HCT116 (cell line): ENCODE measurements around the gene HDHD2. TPM values are rescaled to one million over a fixed set of nuclear protein-coding genes. Genes with fewer than 3 reads are reported as not detected.

Source experiments
- ATAC-seq: fragments of 200-7000 bp; cut with Tn5 transposase; 2 replicates; pipeline ENCODE4 v1.9.1; 2020; ENCODE audit warnings: mild to moderate bottlenecking, moderate library complexity
- BruUV-seq: library from RNA; stranded (reverse); fragments of 400-500 nt; replicated peaks from 2 replicates; lab custom pipeline; 2021; lab: Mats Ljungman, UMichigan
- CTCF ChIA-PET: fragments of 300-600 bp; sonication (Branson Sonifier 250); formaldehyde crosslinking; loops from one replicate; lab custom pipeline; 2021; ENCODE audit warnings: antibody characterized with exemption; lab: Charles Lee
- POLR2A ChIA-PET: fragments of 300-600, 350-600 bp; sonication (Branson Sonifier 250); formaldehyde crosslinking; loops from one replicate; lab custom pipeline; 2021; ENCODE audit warnings: antibody characterized with exemption; lab: Charles Lee
- RAD21 ChIA-PET, 2 experiments: fragments of 300-600 bp; sonication (Branson Sonifier 250); formaldehyde crosslinking; loops; one replicate each; lab custom pipeline; 2023; ENCODE audit warnings: low total read pairs in 2 of 2; ENCODE audit not compliant: uncharacterized antibody in 2 of 2, unreplicated experiment in 2 of 2, low non-redundant PET in 1 of 2; lab: Charles Lee
- DNase-seq: peaks from one replicate; pipeline ENCODE4 v3.0.0-alpha.2; 2010; ENCODE audit warnings: low read depth, low spot score
- H2AFZ ChIP-seq: fragments of 200-600 bp; shearing (Covaris generic), sonication (generic); 2 replicates; pipeline ENCODE4 v1.6.1; 2017; ENCODE audit warnings: low read depth, mixed run types, mixed read lengths, antibody characterized with exemption, low read length; ENCODE audit not compliant: poor library complexity, severe bottlenecking
- H3K27ac ChIP-seq: 2 replicates; pipeline ENCODE4 v1.5.1; 2012; ENCODE audit warnings: low read depth, low read length
- H3K27me3 ChIP-seq: fragments of 200-600 bp; sonication (generic); 2 replicates; pipeline ENCODE4 v1.6.1; 2016; ENCODE audit warnings: mixed run types, low read length, mixed read lengths; ENCODE audit not compliant: insufficient read depth
- H3K36me3 ChIP-seq, 2 experiments: fragments of 200-500 bp in 1 of 2; fragments of 200-600 bp in 1 of 2; sonication (Bioruptor generic) in 1 of 2; sonication (generic) in 1 of 2; 2 replicates each; pipeline versions ENCODE4 v1.5.1 to v1.6.1; 2014 to 2016; ENCODE audit warnings: low read length in 2 of 2, inconsistent platforms in 1 of 2, mixed read lengths in 1 of 2, mixed run types in 1 of 2; ENCODE audit not compliant: insufficient read depth in 2 of 2, control insufficient read depth in 1 of 2
- H3K4me1 ChIP-seq, 2 experiments: fragments of 200-600 bp in 1 of 2; sonication (generic) in 1 of 2; 2 replicates each; pipeline versions ENCODE4 v1.5.1 to v1.6.1; 2012 to 2017; ENCODE audit warnings: low read length in 2 of 2, inconsistent platforms in 1 of 2, mild to moderate bottlenecking in 1 of 2, mixed read lengths in 1 of 2, mixed run types in 1 of 2, moderate library complexity in 1 of 2; ENCODE audit not compliant: insufficient read depth in 2 of 2, control insufficient read depth in 1 of 2
- H3K4me2 ChIP-seq: fragments of 200-600 bp; sonication (generic); 2 replicates; pipeline ENCODE4 v1.6.1; 2017; ENCODE audit warnings: mixed run types, low read length, mixed read lengths
- H3K4me3 ChIP-seq, 2 experiments: fragments of 200-600 bp in 1 of 2; sonication (generic) in 1 of 2; replicated peaks in 1 of 2; 2 replicates each; pipeline ENCODE4 v1.5.1; 2011 to 2016; ENCODE audit warnings: low read length in 2 of 2, control low read depth in 1 of 2, low read depth in 1 of 2, mild to moderate bottlenecking in 1 of 2, mixed read lengths in 1 of 2, mixed run types in 1 of 2
- H3K79me2 ChIP-seq: fragments of 200-600 bp; sonication (generic); 2 replicates; pipeline ENCODE4 v1.6.1; 2017; ENCODE audit warnings: mild to moderate bottlenecking, mixed run types, low read length, moderate library complexity, mixed read lengths; ENCODE audit not compliant: insufficient read depth
- H3K9ac ChIP-seq: fragments of 200-600 bp; sonication (generic); 2 replicates; pipeline ENCODE4 v1.6.1; 2016; ENCODE audit warnings: low read length, mixed read lengths
- H3K9me2 ChIP-seq: fragments of 200-600 bp; sonication (generic), shearing (Covaris generic); 2 replicates; pipeline ENCODE4 v1.6.1; 2017; ENCODE audit warnings: mixed run types, mild to moderate bottlenecking, moderate library complexity; ENCODE audit not compliant: insufficient read depth
- H3K9me3 ChIP-seq, 2 experiments: fragments of 200-500 bp in 1 of 2; fragments of 200-600 bp in 1 of 2; sonication (Bioruptor generic) in 1 of 2; sonication (generic) in 1 of 2; 2 replicates each; pipeline ENCODE4 v1.6.1; 2014 to 2017; ENCODE audit warnings: low read length in 2 of 2, mixed read lengths in 2 of 2, inconsistent platforms in 1 of 2, low read depth in 1 of 2, mild to moderate bottlenecking in 1 of 2, mixed run types in 1 of 2, moderate library complexity in 1 of 2; ENCODE audit not compliant: control insufficient read depth in 1 of 2, insufficient read depth in 1 of 2
- H4K20me1 ChIP-seq: fragments of 200-600 bp; sonication (generic), shearing (Covaris generic); 2 replicates; pipeline ENCODE4 v1.6.1; 2017; ENCODE audit warnings: mixed run types, mild to moderate bottlenecking, moderate library complexity; ENCODE audit not compliant: insufficient read depth
- CEBPB ChIP-seq: IDR thresholded peaks from 2 replicates; pipeline ENCODE4 v1.6.1; 2012; ENCODE audit warnings: low read depth
- CTCF ChIP-seq, 3 experiments: fragments of 200-600 bp in 1 of 3; sonication (generic) in 1 of 3; IDR thresholded peaks in 2 of 3; conservative IDR thresholded peaks in 1 of 3; 2 replicates each; pipeline ENCODE4 v1.5.1; 2012 to 2017; ENCODE audit warnings: low read depth in 2 of 3, low read length in 2 of 3, antibody characterized with exemption in 1 of 3, borderline replicate concordance in 1 of 3, control low read depth in 1 of 3, mild to moderate bottlenecking in 1 of 3, mixed read lengths in 1 of 3, mixed run types in 1 of 3, moderate library complexity in 1 of 3; ENCODE audit not compliant: insufficient read depth in 1 of 3
- EZH2phosphoT487 ChIP-seq: fragments of 200-600 bp; IDR thresholded peaks from 2 replicates; pipeline ENCODE4 v1.6.1; 2018; ENCODE audit warnings: antibody characterized with exemption, borderline replicate concordance
- JUND ChIP-seq: IDR thresholded peaks from 2 replicates; pipeline ENCODE4 v1.6.1; 2012
- MAX ChIP-seq: IDR thresholded peaks from 2 replicates; pipeline ENCODE4 v1.6.1; 2012
- POLR2AphosphoS5 ChIP-seq: IDR thresholded peaks from 2 replicates; pipeline ENCODE4 v1.6.1; 2011; ENCODE audit warnings: mild to moderate bottlenecking, low read depth, low read length, moderate library complexity
- REST ChIP-seq: IDR thresholded peaks from 2 replicates; pipeline ENCODE4 v1.6.1; 2012; ENCODE audit warnings: low read depth
- SIN3A ChIP-seq: IDR thresholded peaks from 2 replicates; pipeline ENCODE4 v1.6.1; 2012; ENCODE audit warnings: low read depth
- SRF ChIP-seq: IDR thresholded peaks from 2 replicates; pipeline ENCODE4 v1.6.1; 2012; ENCODE audit warnings: low read depth
- TCF7L2 ChIP-seq: IDR thresholded peaks from 2 replicates; pipeline ENCODE4 v1.7.0; 2011; ENCODE audit warnings: borderline replicate concordance, inconsistent platforms; ENCODE audit not compliant: insufficient read depth, insufficient read length; ENCODE audit errors: extremely low read depth
- YY1 ChIP-seq: IDR thresholded peaks from 2 replicates; pipeline ENCODE4 v1.6.1; 2011; ENCODE audit warnings: low read length, low read depth, moderate library complexity, mild to moderate bottlenecking; ENCODE audit not compliant: insufficient replicate concordance; ENCODE audit errors: extremely low read depth
- ZBTB33 ChIP-seq: IDR thresholded peaks from 2 replicates; pipeline ENCODE4 v1.6.1; 2011; ENCODE audit warnings: mild to moderate bottlenecking, low read length, moderate library complexity; ENCODE audit not compliant: insufficient replicate concordance; ENCODE audit errors: extremely low read depth
- ZFX ChIP-seq: fragments of 450-650 bp; IDR thresholded peaks from 2 replicates; pipeline ENCODE4 v1.6.1; 2017
- ZNF274 ChIP-seq: fragments of 200-500 bp; sonication (Bioruptor generic); IDR thresholded peaks from 2 replicates; pipeline ENCODE4 v1.6.1; 2014; ENCODE audit warnings: mild to moderate bottlenecking, low read depth, low read length, inconsistent platforms
- intact Hi-C: fragments of 100-400 bp; cut with micrococcal nuclease; formaldehyde crosslinking; loops from 2 replicates; pipeline ENCODE4 v1.10.0; 2022
- total RNA-seq: library from RNA; stranded (reverse); gene quantifications from one replicate; pipeline ENCODE4 v1.2.1, GENCODE V29; 2021; ENCODE audit not compliant: unreplicated experiment

Gene HDHD2
- total RNA-seq, 1 experiment from 2014 or later, result 29.1 TPM

- TF ChIP-seq ZBTB33, result no peak
Observed at GRCh38 chr18:47174545-47175116, 24.3 kb upstream of the HDHD2 start (continued).

GRCh38 chr18:47172476-47172875, 22.2 kb upstream of the HDHD2 start:
- Histone ChIP-seq H3K79me2 (peaks cover 85% of the 10 kb centered on the region), H3K9ac (no peak overlapping the region), H3K4me3 (no peak overlapping the region), H3K4me2 (no peak overlapping the region), H3K36me3 (no peaks in the 10 kb centered on the region), H3K9me3 (no peaks in the 10 kb centered on the region), H2AFZ (no peak overlapping the region), H3K9me2 (no peaks in the 10 kb centered on the region), H3K4me1 (peaks cover 6 to 10% of the 10 kb centered on the region in 2 experiments; a peak in 3 of 4 replicates), H3K27ac (no peak overlapping the region), H3K27me3 (no peaks in the 10 kb centered on the region), H4K20me1 (no peaks in the 10 kb centered on the region)
- POLR2A ChIA-PET, result no interaction called here
- intact Hi-C loops, result no loop called here
- CTCF ChIA-PET, result no interaction called here
- BruUV-seq, result no TSS peak
- no peak for DNase-seq
- no peak for ATAC-seq
- RAD21 ChIA-PET, result no interaction called here
- TF ChIP-seq ZFX, result no peak
- TF ChIP-seq CEBPB, result no peak
- no peak for TF ChIP-seq YY1
- no peak for TF ChIP-seq POLR2AphosphoS5
- no peak for TF ChIP-seq MAX
- no peak for TF ChIP-seq SIN3A
- TF ChIP-seq TCF7L2, result no peak
- no peak for TF ChIP-seq SRF
- TF ChIP-seq ZBTB33, result no peak
- no peak for TF ChIP-seq CTCF (IDR thresholded peaks at IDR 0.05 in 2 of 3, conservative IDR thresholded peaks at IDR 0.05 in 1 of 3; ENCODE audit: borderline replicate concordance in 1 of 3, insufficient read depth in 1 of 3, low read depth in 2 of 3, low read length in 2 of 3)
- TF ChIP-seq ZNF274, result no peak
- TF ChIP-seq REST, result no peak
- no peak for TF ChIP-seq JUND
- TF ChIP-seq EZH2phosphoT487, result no peak
